CD4-positive, alpha-beta T cell (primary cell): ENCODE measurements around the gene CCND1. TPM values are rescaled to one million over a fixed set of nuclear protein-coding genes. Genes with fewer than 3 reads are reported as not detected.
"Not testable (repeated sequence)": the region's sequence is repeated elsewhere in the genome, so short reads cannot be mapped to it uniquely, and the experiment has no call there.

Experiments
- ATAC-seq: fragments of 200-7000 bp; cut with Tn5 transposase; one replicate; pipeline ENCODE4 v1.10.0; 2022; ENCODE audit warnings: mild to moderate bottlenecking; ENCODE audit not compliant: poor library complexity
- CTCF ChIA-PET: fragments of 350-600 bp; sonication (Branson Sonifier 250); formaldehyde crosslinking; loops from one replicate; lab custom pipeline; 2021; ENCODE audit warnings: antibody characterized with exemption, inconsistent platforms; lab: Charles Lee
- POLR2A ChIA-PET: fragments of 350-600 bp; sonication (Branson Sonifier 250); formaldehyde crosslinking; loops from one replicate; lab custom pipeline; 2021; ENCODE audit warnings: antibody characterized with exemption, inconsistent platforms; lab: Charles Lee
- DNase-seq, 14 experiments: peaks; one replicate each; pipeline ENCODE4 v3.0.0-alpha.2; 2013 to 2020; ENCODE audit warnings: mixed read lengths in 2 of 14
- H3K27ac ChIP-seq, 2 donors: one replicate each; pipeline versions ENCODE4 v1.5.1 to v1.7.0; 2013; ENCODE audit warnings: low read length in 2 of 2, low read depth in 1 of 2, mild to moderate bottlenecking in 1 of 2
- H3K27me3 ChIP-seq, 2 experiments: 1 replicate in 1 of 2; 2 replicates in 1 of 2; pipeline versions ENCODE4 v1.6.1 to v1.7.0; 2013; ENCODE audit warnings: low read length in 2 of 2, control low read depth in 1 of 2, mild to moderate bottlenecking in 1 of 2, moderate library complexity in 1 of 2; ENCODE audit not compliant: insufficient read depth in 2 of 2, control insufficient read depth in 1 of 2
- H3K36me3 ChIP-seq: one replicate; pipeline ENCODE4 v1.6.1; 2013; ENCODE audit warnings: low read length, control low read depth; ENCODE audit not compliant: insufficient read depth
- H3K4me1 ChIP-seq: one replicate; pipeline ENCODE4 v1.6.1; 2013; ENCODE audit warnings: low read length, control low read depth; ENCODE audit not compliant: insufficient read depth
- H3K4me3 ChIP-seq: one replicate; pipeline ENCODE4 v1.5.1; 2013; ENCODE audit warnings: mild to moderate bottlenecking, low read length, moderate library complexity
- H3K9me3 ChIP-seq, 2 experiments: 1 replicate in 1 of 2; 2 replicates in 1 of 2; pipeline versions ENCODE4 v1.6.1 to v1.7.0; 2013; ENCODE audit warnings: low read length in 2 of 2, mild to moderate bottlenecking in 2 of 2, control low read depth in 1 of 2, moderate library complexity in 1 of 2; ENCODE audit not compliant: control insufficient read depth in 1 of 2, insufficient read depth in 1 of 2
- H3K27ac Mint-ChIP-seq: one replicate; pipeline ENCODE4 v1.8.0; 2020; ENCODE audit warnings: mixed read lengths
- H3K27me3 Mint-ChIP-seq: one replicate; pipeline ENCODE4 v1.8.0; 2021; ENCODE audit warnings: mixed read lengths
- H3K36me3 Mint-ChIP-seq: one replicate; pipeline ENCODE4 v1.8.0; 2021; ENCODE audit warnings: low read depth, mixed read lengths
- H3K4me1 Mint-ChIP-seq: one replicate; pipeline ENCODE4 v1.8.0; 2021; ENCODE audit warnings: low read depth, mixed read lengths
- H3K4me3 Mint-ChIP-seq: one replicate; pipeline ENCODE4 v1.8.0; 2020; ENCODE audit warnings: mild to moderate bottlenecking, mixed read lengths
- H3K9me3 Mint-ChIP-seq: one replicate; pipeline ENCODE4 v1.8.0; 2020; ENCODE audit warnings: mixed read lengths
- intact Hi-C, 2 experiments: fragments of 100-400 bp; cut with DNase I in 1 of 2; cut with micrococcal nuclease in 1 of 2; formaldehyde crosslinking; loops; one replicate each; pipeline versions ENCODE4 v1.15.1 to v1.9.0; 2023 to 2025; cut with DNase I, micrococcal nuclease
- total RNA-seq, 174 experiments: library from RNA in 2 of 174; stranded (reverse) in 2 of 174; gene quantifications; one replicate each; pipeline ENCODE4 v1.2.3 and lab custom pipeline; 2021 to 2026
- TF ChIP-seq, protein P1 (sequence below): fragments of 200-600 bp; IDR thresholded peaks from one replicate; pipeline ENCODE4 v1.8.0; 2022; ENCODE audit warnings: antibody characterized with exemption, mild to moderate bottlenecking

Gene CCND1
- total RNA-seq, 2 experiments from 2014 or later: 1.7 to 2.4 TPM

GRCh38 chr11:69685348-69685747 lies 44.4 kb downstream of the CCND1 start:
- intact Hi-C loops: loop anchor here in 1 of 2 experiments (5.0 kb wide), 1 partner anchor 512 kb away; no protein-coding TSS in a partner anchor
- no peak overlapping the region for H3K4me3 Mint-ChIP-seq
- CTCF ChIA-PET: interaction anchor here (2.1 kb wide), 1 partner anchor 203 kb away, joined by 5 read pairs; no protein-coding TSS in a partner anchor

GRCh38 chr11:69686452-69686851 lies 45.5 kb downstream of the CCND1 start:
- H3K27ac Mint-ChIP-seq: no peak overlapping the region
- H3K27me3 ChIP-seq: peaks cover 12 to 14% of the 10 kb centered on the region in 2 experiments
- H3K36me3 ChIP-seq: no peaks in the 10 kb centered on the region
- H3K9me3 ChIP-seq: peaks cover 0 to 11% of the 10 kb centered on the region in 2 experiments
- TF ChIP-seq, protein P1, sequence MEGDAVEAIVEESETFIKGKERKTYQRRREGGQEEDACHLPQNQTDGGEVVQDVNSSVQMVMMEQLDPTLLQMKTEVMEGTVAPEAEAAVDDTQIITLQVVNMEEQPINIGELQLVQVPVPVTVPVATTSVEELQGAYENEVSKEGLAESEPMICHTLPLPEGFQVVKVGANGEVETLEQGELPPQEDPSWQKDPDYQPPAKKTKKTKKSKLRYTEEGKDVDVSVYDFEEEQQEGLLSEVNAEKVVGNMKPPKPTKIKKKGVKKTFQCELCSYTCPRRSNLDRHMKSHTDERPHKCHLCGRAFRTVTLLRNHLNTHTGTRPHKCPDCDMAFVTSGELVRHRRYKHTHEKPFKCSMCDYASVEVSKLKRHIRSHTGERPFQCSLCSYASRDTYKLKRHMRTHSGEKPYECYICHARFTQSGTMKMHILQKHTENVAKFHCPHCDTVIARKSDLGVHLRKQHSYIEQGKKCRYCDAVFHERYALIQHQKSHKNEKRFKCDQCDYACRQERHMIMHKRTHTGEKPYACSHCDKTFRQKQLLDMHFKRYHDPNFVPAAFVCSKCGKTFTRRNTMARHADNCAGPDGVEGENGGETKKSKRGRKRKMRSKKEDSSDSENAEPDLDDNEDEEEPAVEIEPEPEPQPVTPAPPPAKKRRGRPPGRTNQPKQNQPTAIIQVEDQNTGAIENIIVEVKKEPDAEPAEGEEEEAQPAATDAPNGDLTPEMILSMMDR: no peak
- no peak overlapping the region for H3K4me3 ChIP-seq
- H3K4me1 ChIP-seq: peaks cover 9% of the 10 kb centered on the region
- intact Hi-C loops: loop anchor here (1.0 to 5.0 kb wide), 5 partner anchors 116 to 511 kb away; no protein-coding TSS in a partner anchor
- H3K4me3 Mint-ChIP-seq: no peak overlapping the region
- no peaks in the 10 kb centered on the region for H3K9me3 Mint-ChIP-seq
- ChIA-PET CTCF (interaction anchor here (2.1 kb wide), 1 partner anchor 202 kb away, joined by 5 read pairs; no protein-coding TSS in a partner anchor), POLR2A (no interaction called here)
- no peak overlapping the region for H3K27ac ChIP-seq
- H3K4me1 Mint-ChIP-seq: peaks cover 5% of the 10 kb centered on the region
- DNase-seq (no peak), ATAC-seq (no peak)
- H3K36me3 Mint-ChIP-seq: no peaks in the 10 kb centered on the region
- peaks cover 36% of the 10 kb centered on the region for H3K27me3 Mint-ChIP-seq

More at GRCh38 chr11:69685348-69685747, 44.4 kb downstream of the CCND1 start:
- POLR2A ChIA-PET: no interaction called here
- H3K4me1 Mint-ChIP-seq: peaks cover 5% of the 10 kb centered on the region
- TF ChIP-seq, protein P1: no peak
- Histone ChIP-seq H3K4me3 (no peak overlapping the region), H3K4me1 (peaks cover 9% of the 10 kb centered on the region), H3K9me3 (peaks cover 0 to 11% of the 10 kb centered on the region in 2 experiments), H3K27me3 (peaks cover 9 to 14% of the 10 kb centered on the region in 2 experiments), H3K36me3 (no peaks in the 10 kb centered on the region), H3K27ac (no peak overlapping the region)
- ATAC-seq: no peak
- no peak overlapping the region for H3K27ac Mint-ChIP-seq
- no peak for DNase-seq
- peaks cover 27% of the 10 kb centered on the region for H3K27me3 Mint-ChIP-seq
- H3K36me3 Mint-ChIP-seq: no peaks in the 10 kb centered on the region
- H3K9me3 Mint-ChIP-seq: no peaks in the 10 kb centered on the region

GRCh38 chr11:69686856-69687255 lies 45.9 kb downstream of the CCND1 start:
- intact Hi-C loops: loop anchor here (1.0 to 5.0 kb wide), 5 partner anchors 115 to 510 kb away; no protein-coding TSS in a partner anchor
- Histone ChIP-seq H3K4me3 (no peak overlapping the region), H3K4me1 (peaks cover 9% of the 10 kb centered on the region), H3K36me3 (no peaks in the 10 kb centered on the region), H3K9me3 (peaks cover 0 to 11% of the 10 kb centered on the region in 2 experiments), H3K27me3 (peaks cover 14% of the 10 kb centered on the region in 2 experiments), H3K27ac (no peak overlapping the region)
- Mint-ChIP-seq H3K27me3 (peaks cover 40% of the 10 kb centered on the region), H3K27ac (no peak overlapping the region), H3K36me3 (no peaks in the 10 kb centered on the region), H3K4me1 (peaks cover 5% of the 10 kb centered on the region), H3K9me3 (no peaks in the 10 kb centered on the region), H3K4me3 (no peak overlapping the region)
- DNase-seq (no peak), ATAC-seq (no peak)
- CTCF ChIA-PET: interaction anchor here (2.1 kb wide), 1 partner anchor 202 kb away, joined by 5 read pairs; no protein-coding TSS in a partner anchor
- TF ChIP-seq, protein P1: no peak
- POLR2A ChIA-PET: no interaction called here

DNA sequence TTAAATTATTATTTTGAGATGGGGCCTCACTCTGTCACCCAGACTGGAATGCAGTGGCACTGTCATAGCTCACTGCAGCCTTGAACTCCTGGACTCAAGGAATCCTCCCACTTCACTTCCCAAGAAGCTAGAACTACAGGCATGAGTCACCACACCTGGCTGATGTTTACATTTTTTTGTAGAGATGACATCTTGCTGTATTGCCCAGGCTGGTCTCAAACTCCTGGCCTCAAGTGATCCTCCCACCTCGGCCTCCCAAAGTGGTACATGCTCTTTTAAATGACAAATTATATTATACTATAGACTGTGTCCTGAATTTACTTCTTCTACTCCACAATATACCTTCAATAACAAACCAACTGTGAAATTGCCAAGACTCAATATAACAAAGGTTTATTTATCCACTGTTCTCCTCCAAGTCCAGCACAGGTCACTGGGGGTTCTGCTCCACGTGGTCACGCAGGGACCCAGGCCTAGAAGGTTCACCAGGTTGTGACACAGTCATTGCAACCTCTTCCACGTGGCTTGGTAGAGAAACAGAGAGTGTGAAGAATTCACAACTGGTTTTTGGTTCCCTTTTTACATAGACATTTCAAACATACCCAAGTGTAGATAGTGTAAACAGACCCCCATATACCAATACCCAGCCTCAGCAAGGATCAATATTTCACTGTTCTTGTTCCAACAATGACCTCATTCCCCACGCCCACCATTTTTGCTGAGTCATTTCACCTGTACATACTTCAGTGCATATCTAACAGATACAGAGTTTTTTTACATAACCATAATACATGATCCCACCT lies 47.2 kb downstream of the CCND1 start:
- H3K9me3 ChIP-seq, H3K4me3 Mint-ChIP-seq, H3K4me1 Mint-ChIP-seq, H3K36me3 ChIP-seq, H3K4me3 ChIP-seq, H3K9me3 Mint-ChIP-seq, CTCF ChIA-PET, H3K27ac ChIP-seq, H3K36me3 Mint-ChIP-seq, POLR2A ChIA-PET, ATAC-seq, DNase-seq, H3K27ac Mint-ChIP-seq, H3K4me1 ChIP-seq: not testable (repeated sequence)
- peaks cover 51% of the 10 kb centered on the region for H3K27me3 Mint-ChIP-seq
- peaks cover 14 to 19% of the 10 kb centered on the region in 2 experiments for H3K27me3 ChIP-seq
- intact Hi-C loops: loop anchor here (2.0 to 5.0 kb wide), 2 partner anchors 155 to 509 kb away; no protein-coding TSS in a partner anchor
